Mammary microvascular endothelial cell (primary cell): Measurements from ENCODE around the gene HTATIP2. TPM values are rescaled to one million over a fixed set of nuclear protein-coding genes. Genes with fewer than 3 reads are reported as not detected.

Experiments used
- total RNA-seq: library from RNA; depleted of rRNA; stranded (reverse); fragments of >200 nt; gene quantifications from 2 replicates; pipeline ENCODE4 v1.2.3, GENCODE V29; 2015

The HTATIP2 gene
- total RNA-seq = 83.9 and 91.6 TPM in 2 replicates

GRCh38 chr11:20363500-20364340 lies at the start of gene HTATIP2:
TSS of gene HTATIP2 (plus strand) at chr11:20363714. CDS start at chr11:20364238, 524 bp downstream.

GRCh38 chr11:20387261-20388095 lies 24.0 kb downstream of the HTATIP2 start, which contains the start of gene PRMT3:
TSS of gene PRMT3 (plus strand) at chr11:20387716. CDS start at chr11:20387747, 31 bp downstream.

Other genes with a start within 250 kb of the HTATIP2 start
- not detected in 2 replicates for gene DBX1, start 203.2 kb upstream of the HTATIP2 start, total RNA-seq
- 13.9 and 19.8 TPM in 2 replicates for gene PRMT3, start 24.0 kb downstream of the HTATIP2 start, total RNA-seq
- gene SLC6A5, start 235.9 kb downstream of the HTATIP2 start, total RNA-seq = not detected in 2 replicates